HPDE6-E6E7 (cell line): ENCODE data around the gene CCL19.

Source experiments
- DNase-seq: peaks from one replicate; pipeline ENCODE4 v3.0.0; 2011; ENCODE audit warnings: missing footprints; ENCODE audit errors: extremely low spot score

The CCL19 gene

GRCh38 chr9:34662526-34663302 is 28.4 kb downstream of the CCL19 start, which contains the start of gene CCL27:
TSS of gene CCL27 (minus strand) at chr9:34662657. CDS start at chr9:34662633, 24 bp downstream.
- DNase-seq, result peak; percentile 53

- no peak for DNase-seq
Observed at GRCh38 chr9:34659592-34660253, 31.4 kb downstream of the CCL19 start.

GRCh38 chr9:34658461-34658860 is 32.6 kb downstream of the CCL19 start:
- DNase-seq, result no peak

GRCh38 chr9:34656992-34657391 is 34.1 kb downstream of the CCL19 start:
- DNase-seq, result no peak

GRCh38 chr9:34655394-34655793 is 35.7 kb downstream of the CCL19 start:
- DNase-seq, result no peak

GRCh38 chr9:34654323-34655051 is 36.6 kb downstream of the CCL19 start:
- no peak for DNase-seq

- DNase-seq, result no peak
Observed at GRCh38 chr9:34653151-34654072, 37.7 kb downstream of the CCL19 start.

GRCh38 chr9:34652602-34653000 is 38.5 kb downstream of the CCL19 start:
- DNase-seq, result no peak

- DNase-seq, result peak; percentile 76
Observed at GRCh38 chr9:34651876-34652601, 39.0 kb downstream of the CCL19 start, which contains the start of gene IL11RA. TSS of gene IL11RA (plus strand) at chr9:34652185. CDS start at chr9:34655218, 3,033 bp downstream.

GRCh38 chr9:34651321-34651720 is 39.8 kb downstream of the CCL19 start:
- DNase-seq, result no peak

- DNase-seq, result no peak
Observed at GRCh38 chr9:34650816-34651215, 40.3 kb downstream of the CCL19 start.

GRCh38 chr9:34648673-34649072 is 42.4 kb downstream of the CCL19 start:
- DNase-seq, result no peak

GRCh38 chr9:34647651-34648050 is 43.4 kb downstream of the CCL19 start:
- no peak for DNase-seq

GRCh38 chr9:34647084-34647403 is 44.0 kb downstream of the CCL19 start:
- no peak for DNase-seq

GRCh38 chr9:34646211-34647083 is 44.6 kb downstream of the CCL19 start, which contains the start of gene GALT:
TSS of gene GALT (plus strand) at chr9:34646675. CDS start at chr9:34646705, 30 bp downstream.
- DNase-seq, result peak; percentile 95

- no peak for DNase-seq
Observed at GRCh38 chr9:34644766-34645314, 46.2 kb downstream of the CCL19 start.

GRCh38 chr9:34642679-34643078 is 48.4 kb downstream of the CCL19 start:
- DNase-seq, result no peak
